ENCODE measurements around the gene FAM3C.

Gene FAM3C

DNA sequence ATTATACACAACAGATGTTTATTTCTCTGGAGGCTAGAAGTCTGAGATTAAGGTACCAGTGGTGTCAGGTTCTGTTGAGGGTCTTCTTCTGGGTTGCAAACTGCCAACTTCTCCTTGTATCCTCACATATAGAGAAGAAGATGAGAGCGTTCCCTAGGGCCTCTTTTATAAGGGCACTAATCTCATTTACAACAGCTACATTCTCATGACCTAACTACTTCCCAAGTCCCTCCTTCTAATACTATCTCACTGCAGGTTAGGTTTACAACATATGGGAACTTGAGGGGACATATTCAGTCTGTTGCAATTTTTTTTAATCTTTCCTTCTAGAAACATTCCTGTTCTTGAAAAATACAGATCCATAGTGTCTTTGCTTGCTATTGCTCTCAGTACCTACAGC is 18.3 kb upstream of the FAM3C start:
- H3K27me3 ChIP-seq (ENCODE audit: insufficient read depth, poor library complexity, severe bottlenecking) = peaks cover 6% of the 10 kb centered on the region
- H3K4me3 ChIP-seq (replicated peaks; ENCODE audit: insufficient read depth, low read length) = no peak overlapping the region
- no peak overlapping the region for H3K27ac ChIP-seq (replicated peaks)
- TF ChIP-seq GABPA (IDR thresholded peaks at IDR 0.05; ENCODE audit: low read depth) (no peak), CTCF (IDR thresholded peaks at IDR 0.05; ENCODE audit: insufficient read depth, low read length) (no peak), REST (IDR thresholded peaks at IDR 0.05; ENCODE audit: insufficient replicate concordance, low read depth) (no peak), POLR2AphosphoS5 (IDR thresholded peaks at IDR 0.05; ENCODE audit: low read depth) (no peak), SPI1 (IDR thresholded peaks at IDR 0.05; ENCODE audit: borderline replicate concordance, low read depth) (no peak)
- no peak for DNase-seq (ENCODE audit: low read depth in 1 of 2, low spot score in 1 of 2)

DNA sequence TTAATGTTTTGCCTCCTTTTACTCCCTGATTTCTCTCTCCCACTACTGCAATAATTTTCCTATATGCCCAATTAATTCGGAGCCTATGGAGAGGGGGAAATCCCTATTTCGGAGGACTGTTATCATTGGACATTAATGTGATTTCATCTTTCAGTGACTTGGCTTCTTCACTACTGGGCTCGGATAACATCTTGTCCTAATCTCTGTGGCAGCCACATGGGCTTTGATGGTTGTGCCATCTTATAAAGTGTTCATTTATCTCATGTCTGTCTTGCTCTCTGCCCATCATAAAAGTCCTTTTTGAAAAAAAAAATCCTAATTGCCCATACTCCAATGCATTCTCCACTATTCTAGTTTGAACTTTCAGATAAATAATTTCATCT is 15.5 kb upstream of the FAM3C start:
- no peak overlapping the region for H3K27ac ChIP-seq (replicated peaks)
- TF ChIP-seq POLR2AphosphoS5 (IDR thresholded peaks at IDR 0.05; ENCODE audit: low read depth) (no peak), REST (IDR thresholded peaks at IDR 0.05; ENCODE audit: insufficient replicate concordance, low read depth) (no peak), SPI1 (IDR thresholded peaks at IDR 0.05; ENCODE audit: borderline replicate concordance, low read depth) (no peak), GABPA (IDR thresholded peaks at IDR 0.05; ENCODE audit: low read depth) (no peak), CTCF (IDR thresholded peaks at IDR 0.05; ENCODE audit: insufficient read depth, low read length) (no peak)
- no peak for DNase-seq (ENCODE audit: low read depth in 1 of 2, low spot score in 1 of 2)
- H3K4me3 ChIP-seq (replicated peaks; ENCODE audit: insufficient read depth, low read length) = no peak overlapping the region
- H3K27me3 ChIP-seq (ENCODE audit: insufficient read depth, poor library complexity, severe bottlenecking) = peaks cover 6% of the 10 kb centered on the region

- no peak for DNase-seq (ENCODE audit: low read depth in 1 of 2, low spot score in 1 of 2)
- Histone ChIP-seq H3K4me3 (replicated peaks; ENCODE audit: insufficient read depth, low read length) (no peak overlapping the region), H3K27me3 (ENCODE audit: insufficient read depth, poor library complexity, severe bottlenecking) (peaks cover 6% of the 10 kb centered on the region), H3K27ac (replicated peaks) (no peak overlapping the region)
- TF ChIP-seq SPI1 (IDR thresholded peaks at IDR 0.05; ENCODE audit: borderline replicate concordance, low read depth) (no peak), POLR2AphosphoS5 (IDR thresholded peaks at IDR 0.05; ENCODE audit: low read depth) (no peak), CTCF (IDR thresholded peaks at IDR 0.05; ENCODE audit: insufficient read depth, low read length) (no peak), REST (IDR thresholded peaks at IDR 0.05; ENCODE audit: insufficient replicate concordance, low read depth) (no peak), GABPA (IDR thresholded peaks at IDR 0.05; ENCODE audit: low read depth) (no peak)
Observed at GRCh38 chr7:121410829-121411596, 14.9 kb upstream of the FAM3C start.
